Effector memory CD4-positive, alpha-beta T cell (primary cell): ENCODE results near the gene IFNA2.
"Not testable (repeated sequence)": the region's sequence is repeated elsewhere in the genome, so short reads cannot be mapped to it uniquely, and the experiment has no call there.

Source experiments
- DNase-seq, 3 donors: peaks; one replicate each; pipeline ENCODE4 v3.0.0-alpha.2; 2020
- H3K27ac ChIP-seq: 2 replicates; pipeline ENCODE4 v1.7.0; 2013; ENCODE audit warnings: mild to moderate bottlenecking, low read length, moderate library complexity; ENCODE audit not compliant: insufficient read depth, poor library complexity, severe bottlenecking
- H3K27me3 ChIP-seq: replicated peaks from 2 replicates; pipeline ENCODE4 v1.7.0; 2013; ENCODE audit warnings: mild to moderate bottlenecking, low read length; ENCODE audit not compliant: insufficient read depth, control insufficient read depth, poor library complexity, severe bottlenecking
- H3K36me3 ChIP-seq: 2 replicates; pipeline ENCODE4 v1.7.0; 2013; ENCODE audit warnings: mild to moderate bottlenecking, low read length, moderate library complexity; ENCODE audit not compliant: control insufficient read depth, insufficient read depth
- H3K4me1 ChIP-seq: 2 replicates; pipeline ENCODE4 v1.7.0; 2013; ENCODE audit warnings: low read length, mild to moderate bottlenecking; ENCODE audit not compliant: control insufficient read depth, insufficient read depth, poor library complexity, severe bottlenecking
- H3K4me3 ChIP-seq: 2 replicates; pipeline ENCODE4 v1.7.0; 2013; ENCODE audit warnings: low read length, low read depth, mild to moderate bottlenecking; ENCODE audit not compliant: insufficient read depth, poor library complexity, severe bottlenecking
- H3K9me3 ChIP-seq: 2 replicates; pipeline ENCODE4 v1.7.0; 2013; ENCODE audit warnings: mild to moderate bottlenecking, low read length, moderate library complexity; ENCODE audit not compliant: control insufficient read depth

The IFNA2 gene

DNA sequence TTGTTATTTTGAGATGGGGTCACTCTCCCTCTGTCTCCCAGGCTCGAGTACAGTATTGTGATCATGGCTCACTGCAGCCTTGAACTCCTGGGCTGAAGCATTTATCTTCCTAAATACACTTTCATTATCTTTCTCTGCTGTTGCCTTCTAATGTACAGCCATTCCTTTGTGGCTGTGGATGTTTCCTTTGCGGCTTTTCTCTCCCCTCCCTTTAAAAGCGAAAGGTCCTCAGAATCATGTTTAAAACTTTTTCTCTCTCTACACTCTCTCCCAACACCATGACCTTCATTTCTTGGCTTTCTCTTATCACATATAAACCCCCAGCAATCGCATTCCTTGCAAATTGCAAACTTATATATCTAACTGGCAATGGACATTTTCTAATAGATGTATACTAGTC is 1.6 kb downstream of the IFNA2 start:
- no peak for DNase-seq

DNA sequence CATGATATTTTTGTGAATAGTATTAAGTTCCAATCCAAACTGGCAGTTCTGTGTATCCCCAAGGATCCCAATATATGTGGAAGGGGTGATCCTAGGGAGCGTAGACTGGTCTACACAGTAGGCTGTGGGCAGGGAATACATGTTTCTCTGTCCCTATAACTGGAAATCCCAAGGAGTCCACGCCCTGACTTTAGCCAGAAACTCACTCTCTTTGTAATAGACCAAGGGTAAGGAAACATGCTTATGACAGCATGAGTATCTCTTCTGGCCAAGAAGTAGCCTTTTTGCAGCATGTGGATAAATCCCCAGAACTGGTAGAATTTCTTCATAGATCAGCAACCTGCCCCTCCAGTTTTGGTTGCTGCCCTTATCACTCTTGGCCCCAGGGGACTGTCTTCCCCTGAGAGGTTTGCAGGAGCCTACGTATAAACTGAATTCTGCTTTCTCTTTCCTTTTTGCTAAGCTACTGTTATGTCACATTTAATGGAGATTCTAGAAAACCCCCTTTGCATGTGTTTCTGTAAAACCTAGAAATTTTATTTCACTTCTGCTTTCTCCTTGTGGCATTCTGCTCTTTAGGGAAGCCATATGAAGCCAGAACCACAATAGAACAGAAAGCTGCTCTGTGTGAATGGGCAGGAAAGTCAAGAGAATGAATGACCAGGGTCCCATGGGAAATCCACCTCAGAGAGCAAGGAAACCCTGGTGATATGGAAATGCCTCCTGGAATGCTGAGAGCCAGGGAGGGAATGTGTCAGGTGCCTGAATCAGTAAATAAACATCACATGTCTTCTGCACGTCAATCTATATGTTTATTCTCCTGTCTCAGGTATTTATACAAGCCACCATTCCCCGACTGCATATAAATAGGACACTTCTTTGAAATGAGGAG is 3.5 kb downstream of the IFNA2 start:
- Histone ChIP-seq H3K4me3 (no peak overlapping the region), H3K36me3 (no peaks in the 10 kb centered on the region), H3K9me3 (no peaks in the 10 kb centered on the region), H3K27ac (no peak overlapping the region), H3K27me3 (peaks cover 16% of the 10 kb centered on the region), H3K4me1 (no peaks in the 10 kb centered on the region)
- no peak for DNase-seq

More for the DNA sequence above, 1.6 kb downstream of the IFNA2 start:
- no peaks in the 10 kb centered on the region for H3K4me1 ChIP-seq
- H3K9me3 ChIP-seq, result no peaks in the 10 kb centered on the region
- no peaks in the 10 kb centered on the region for H3K36me3 ChIP-seq
- H3K4me3 ChIP-seq, result no peak overlapping the region
- H3K27me3 ChIP-seq, result peaks cover 13% of the 10 kb centered on the region
- no peak overlapping the region for H3K27ac ChIP-seq

DNA sequence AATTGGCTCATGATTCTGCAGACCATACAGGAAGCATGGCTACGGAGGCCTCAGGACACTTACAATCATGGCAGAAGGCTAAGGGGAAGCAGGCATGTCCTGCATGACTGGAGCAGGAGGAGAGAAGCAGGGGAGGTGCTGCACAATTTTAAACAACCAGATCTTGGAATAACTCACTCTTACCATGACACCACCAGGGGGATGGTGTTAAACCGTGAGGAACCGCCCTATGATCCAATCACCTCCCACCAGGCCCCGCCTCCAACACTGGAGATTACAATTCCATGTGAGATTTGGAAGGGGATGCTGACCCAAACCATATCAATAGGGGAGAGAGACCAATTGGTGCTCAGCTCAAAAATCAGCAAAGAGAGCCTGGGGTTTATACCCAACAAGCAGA is 13.7 kb downstream of the IFNA2 start:
- not testable (repeated sequence) for H3K27ac ChIP-seq, H3K36me3 ChIP-seq, H3K27me3 ChIP-seq, DNase-seq, H3K9me3 ChIP-seq, H3K4me1 ChIP-seq, H3K4me3 ChIP-seq

DNA sequence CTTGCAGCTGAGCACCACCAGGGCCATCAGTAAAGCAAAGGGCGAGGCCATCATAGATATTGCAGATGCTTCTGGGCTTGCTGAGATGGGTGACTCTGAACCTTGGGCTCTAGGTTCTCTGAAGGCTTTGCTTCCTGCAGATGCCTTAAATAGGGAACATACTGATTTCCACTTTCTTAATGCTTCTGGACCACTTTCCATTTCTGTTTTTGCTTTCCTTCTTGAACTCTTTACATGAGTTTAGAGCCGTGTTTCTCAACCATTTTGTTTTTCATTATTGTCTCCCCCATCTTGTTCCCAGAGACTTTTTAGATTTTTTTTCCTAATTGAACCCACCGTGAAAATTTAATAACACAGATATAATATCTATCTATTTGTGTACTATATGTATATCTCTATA is 17.2 kb downstream of the IFNA2 start, which contains the start of gene IFNA13:
TSS of gene IFNA13 (minus strand) at position 101 of the 400 bp plus-strand sequence. CDS start at position 54, 47 bp downstream.
- Histone ChIP-seq H3K4me1 (no peaks in the 10 kb centered on the region), H3K9me3 (no peaks in the 10 kb centered on the region), H3K4me3 (no peak within 1 kb of the TSS), H3K27me3 (no peaks in the 10 kb centered on the region), H3K27ac (no peak within 1 kb of the TSS), H3K36me3 (no peaks in the 10 kb centered on the region)
- DNase-seq, result no peak

DNA sequence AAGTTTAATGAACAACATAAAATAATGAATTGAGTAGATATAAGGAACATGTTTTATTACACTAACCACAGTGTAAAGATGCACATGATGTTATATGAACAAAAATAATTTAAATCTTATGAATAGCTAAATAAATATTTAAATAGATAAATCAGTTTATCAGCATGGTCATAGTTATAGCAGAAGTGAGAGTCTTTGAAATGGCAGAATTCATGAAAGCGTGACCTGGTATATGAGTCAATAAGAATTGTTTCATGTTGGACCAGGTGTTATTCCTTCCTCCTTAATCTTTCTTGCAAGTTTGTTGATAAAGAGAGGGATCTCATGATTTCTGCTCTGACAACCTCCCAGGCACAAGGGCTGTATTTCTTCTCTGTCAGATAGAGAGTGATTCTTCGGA is 18.0 kb downstream of the IFNA2 start:
- H3K36me3 ChIP-seq, H3K9me3 ChIP-seq, H3K4me3 ChIP-seq, H3K27ac ChIP-seq, H3K4me1 ChIP-seq, DNase-seq, H3K27me3 ChIP-seq: not testable (repeated sequence)

DNA sequence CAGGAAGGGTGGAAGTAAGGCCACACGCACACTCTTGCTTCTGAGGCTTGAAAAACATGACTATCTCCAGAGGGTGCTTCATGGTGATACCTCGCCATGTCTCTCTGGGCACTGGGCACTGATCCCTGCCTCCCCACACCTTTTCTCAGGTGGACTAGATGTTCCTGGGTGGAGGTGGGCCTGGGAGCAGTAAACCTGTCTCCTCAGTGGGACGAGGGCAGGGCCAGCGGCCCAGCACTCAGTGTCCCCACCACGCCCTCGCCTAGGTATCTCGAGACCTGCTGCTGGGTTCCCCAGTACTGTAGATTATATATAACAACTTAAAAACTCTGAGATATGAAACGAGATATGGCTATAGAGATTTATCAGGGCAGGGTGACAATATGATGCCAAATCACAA is 22.9 kb downstream of the IFNA2 start:
- Histone ChIP-seq H3K9me3 (no peaks in the 10 kb centered on the region), H3K36me3 (no peaks in the 10 kb centered on the region), H3K27ac (no peak overlapping the region), H3K4me1 (peaks cover 6% of the 10 kb centered on the region), H3K27me3 (no peaks in the 10 kb centered on the region), H3K4me3 (no peak overlapping the region)
- DNase-seq, result no peak

DNA sequence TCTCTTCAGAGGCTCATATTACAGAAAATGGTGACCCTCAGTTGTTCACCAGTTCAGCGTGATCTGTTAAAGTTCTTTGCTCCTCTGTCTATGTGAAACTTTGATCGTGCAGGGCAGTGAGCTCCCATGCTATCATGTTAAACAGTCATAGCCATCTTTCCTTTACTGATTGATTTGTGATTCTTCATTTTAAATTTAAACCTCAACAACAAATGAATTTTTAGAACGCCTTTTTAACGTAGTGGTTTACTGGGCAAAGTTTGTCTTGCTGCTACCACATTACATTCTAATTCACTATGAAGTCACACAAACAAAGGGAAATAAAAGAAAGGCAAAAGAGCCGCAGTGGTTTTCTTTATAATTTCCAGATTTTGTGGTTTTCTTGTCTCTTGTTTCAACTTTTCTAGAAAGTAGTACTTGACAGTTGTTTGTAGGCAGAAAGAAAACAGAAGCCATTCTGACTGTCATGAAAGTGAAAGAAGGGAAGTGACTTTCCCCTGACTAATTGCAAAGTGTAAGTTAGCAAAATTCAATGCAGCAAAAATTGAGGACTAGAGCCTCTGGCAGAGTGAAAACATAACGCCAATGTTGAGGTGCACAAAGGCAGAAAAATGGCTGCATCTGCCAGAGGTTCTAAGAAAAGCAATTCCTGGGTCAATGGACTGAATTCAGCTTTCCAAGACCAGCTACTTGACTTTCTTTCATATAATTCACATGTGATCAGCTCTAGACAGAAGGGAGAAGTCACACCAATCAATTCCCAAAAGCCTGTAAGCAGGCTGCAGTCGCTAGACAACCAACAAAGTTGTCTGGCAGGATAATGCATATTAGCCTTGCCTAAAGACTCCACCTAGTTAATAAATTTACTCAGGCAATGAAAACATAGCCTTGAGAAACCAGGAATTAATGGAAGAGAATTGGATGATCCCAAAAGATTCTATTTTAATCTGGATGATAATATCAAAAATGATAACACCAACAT is 27.4 kb downstream of the IFNA2 start:
- H3K27ac ChIP-seq, result no peak overlapping the region
- peak overlapping the region; percentile 11 for H3K4me3 ChIP-seq
- no peaks in the 10 kb centered on the region for H3K9me3 ChIP-seq
- no peaks in the 10 kb centered on the region for H3K36me3 ChIP-seq
- H3K27me3 ChIP-seq, result no peaks in the 10 kb centered on the region
- no peak for DNase-seq
- peaks cover 6% of the 10 kb centered on the region for H3K4me1 ChIP-seq

DNA sequence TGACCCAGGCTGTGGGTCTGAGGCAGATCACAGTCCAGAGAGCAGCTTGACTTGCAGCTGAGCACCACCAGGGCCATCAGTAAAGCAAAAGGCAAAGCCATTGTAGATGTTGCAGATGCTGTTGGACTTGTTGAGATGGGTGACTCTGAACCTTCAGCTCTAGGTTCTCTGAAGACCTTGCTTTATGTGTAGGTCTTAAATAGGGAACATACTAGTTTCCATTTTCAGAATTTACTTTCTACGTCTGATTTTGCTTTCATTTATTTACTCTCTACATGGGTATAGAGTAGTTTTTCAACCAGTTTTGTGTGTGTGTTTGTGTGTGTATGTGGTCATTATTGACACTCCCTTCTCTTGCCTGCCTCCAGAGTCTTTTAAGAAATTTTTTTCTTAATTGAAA is 34.4 kb downstream of the IFNA2 start, which contains the start of gene IFNA6:
TSS of gene IFNA6 (minus strand) at position 101 of the 400 bp plus-strand sequence. CDS start at position 101, 0 bp downstream.
- Histone ChIP-seq H3K27me3 (no peaks in the 10 kb centered on the region), H3K4me3 (no peak within 1 kb of the TSS), H3K36me3 (no peaks in the 10 kb centered on the region), H3K4me1 (no peaks in the 10 kb centered on the region), H3K9me3 (no peaks in the 10 kb centered on the region), H3K27ac (no peak within 1 kb of the TSS)
- DNase-seq, result no peak

DNA sequence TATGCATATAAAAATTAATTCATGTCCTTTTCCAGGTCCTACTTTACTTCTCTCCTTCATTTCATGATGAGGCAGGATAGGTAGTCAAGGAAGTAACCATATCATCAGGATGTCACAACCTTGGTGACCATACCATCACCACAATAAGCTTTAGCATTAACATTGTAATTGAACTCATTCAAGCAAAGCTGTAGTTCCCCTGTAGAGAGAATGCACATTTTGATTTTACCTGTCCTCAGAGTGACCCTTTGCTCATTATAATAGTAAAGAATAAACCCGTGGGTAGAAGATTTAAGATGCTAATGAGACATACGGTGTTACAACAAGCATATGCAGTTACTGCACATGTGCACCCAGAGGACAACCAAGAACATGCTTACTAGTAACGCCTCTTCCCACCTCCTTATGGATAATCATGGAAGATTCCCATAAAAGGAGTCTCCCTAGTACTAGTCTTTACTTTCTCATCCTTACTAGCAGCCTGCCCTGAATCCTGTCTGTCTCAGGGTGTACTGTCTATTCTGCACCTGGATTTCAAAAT is 36.7 kb downstream of the IFNA2 start:
- DNase-seq, result no peak
- Histone ChIP-seq H3K36me3 (no peaks in the 10 kb centered on the region), H3K9me3 (no peaks in the 10 kb centered on the region), H3K27ac (no peak overlapping the region), H3K4me1 (no peaks in the 10 kb centered on the region), H3K4me3 (no peak overlapping the region), H3K27me3 (no peaks in the 10 kb centered on the region)
